ENCODE measurements around the gene RASGEF1B. TPM values are rescaled to one million over a fixed set of nuclear protein-coding genes. Genes with fewer than 3 reads are reported as not detected.

The RASGEF1B gene
- total and polyA plus RNA-seq, 2 experiments from 2014 or later = 29.1 to 53.4 TPM

DNA sequence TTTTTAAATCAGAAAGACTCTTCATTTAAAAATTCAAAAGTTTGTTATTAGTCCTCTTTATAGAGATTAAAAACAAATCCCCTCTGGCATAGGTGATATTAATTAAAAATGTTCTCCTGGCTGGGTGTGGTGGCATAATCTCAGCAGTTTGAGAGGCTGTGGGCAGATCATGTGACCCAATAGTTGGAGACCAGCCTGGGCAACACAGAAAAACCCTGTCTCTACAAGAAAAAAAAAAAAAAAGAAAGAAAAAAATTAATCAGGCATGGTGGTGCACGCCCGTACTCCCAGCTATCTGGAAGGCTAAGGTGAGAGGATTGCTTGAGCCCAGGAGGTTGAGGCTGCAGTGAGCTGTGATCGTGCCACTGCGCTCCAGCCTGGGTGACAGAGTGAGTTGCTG lies 38.9 kb downstream of the RASGEF1B start:
- no peak overlapping the region for H3K4me3 ChIP-seq
- H3K4me2 ChIP-seq = no peak overlapping the region
- H4K20me1 ChIP-seq (ENCODE audit: insufficient read depth, poor library complexity, severe bottlenecking) = no peaks in the 10 kb centered on the region
- no peak for DNase-seq (ENCODE audit: low spot score)
- H3K9me3 ChIP-seq (ENCODE audit: low read depth) = no peaks in the 10 kb centered on the region
- H3K9me2 ChIP-seq (replicated peaks; ENCODE audit: insufficient read depth) = no peaks in the 10 kb centered on the region
- 98% methylated on average over 4 of the region's 4 CpGs for WGBS (ENCODE audit: low lambda C conversion rate, missing lambda C conversion rate)
- no peaks in the 10 kb centered on the region for H3K79me2 ChIP-seq
- no peaks in the 10 kb centered on the region for H3K27me3 ChIP-seq
- H3K36me3 ChIP-seq (replicated peaks; ENCODE audit: insufficient read depth, low read depth) = no peaks in the 10 kb centered on the region
- no peak overlapping the region for H2AFZ ChIP-seq
- no peak overlapping the region for H3K27ac ChIP-seq
- H3K4me1 ChIP-seq (ENCODE audit: insufficient read depth) = no peaks in the 10 kb centered on the region
- TF ChIP-seq CTCF (IDR thresholded peaks at IDR 0.05; ENCODE audit: poor library complexity) (no peak), EZH2 (IDR thresholded peaks at IDR 0.05; ENCODE audit: borderline replicate concordance) (no peak), EZH2phosphoT487 (IDR thresholded peaks at IDR 0.05; ENCODE audit: low read depth, severe bottlenecking, unreplicated experiment) (no peak)

- no peaks in the 10 kb centered on the region for H3K9me3 ChIP-seq (ENCODE audit: low read depth)
- no peak for DNase-seq (ENCODE audit: low spot score)
- H4K20me1 ChIP-seq (ENCODE audit: insufficient read depth, poor library complexity, severe bottlenecking) = no peaks in the 10 kb centered on the region
- H3K4me2 ChIP-seq = no peak overlapping the region
- WGBS (ENCODE audit: low lambda C conversion rate, missing lambda C conversion rate) = 86% methylated on average over 1 of the region's 1 CpG
- no peaks in the 10 kb centered on the region for H3K36me3 ChIP-seq (replicated peaks; ENCODE audit: insufficient read depth, low read depth)
- H3K79me2 ChIP-seq = no peaks in the 10 kb centered on the region
- H3K27ac ChIP-seq = no peak overlapping the region
- no peaks in the 10 kb centered on the region for H3K4me1 ChIP-seq (ENCODE audit: insufficient read depth)
- no peaks in the 10 kb centered on the region for H3K9me2 ChIP-seq (replicated peaks; ENCODE audit: insufficient read depth)
- TF ChIP-seq EZH2phosphoT487 (IDR thresholded peaks at IDR 0.05; ENCODE audit: low read depth, severe bottlenecking, unreplicated experiment) (no peak), EZH2 (IDR thresholded peaks at IDR 0.05; ENCODE audit: borderline replicate concordance) (no peak), CTCF (IDR thresholded peaks at IDR 0.05; ENCODE audit: poor library complexity) (no peak)
- no peak overlapping the region for H2AFZ ChIP-seq
- no peaks in the 10 kb centered on the region for H3K27me3 ChIP-seq
- H3K4me3 ChIP-seq = no peak overlapping the region
Measured at GRCh38 chr4:81431971-81432370, 39.7 kb downstream of the RASGEF1B start.

GRCh38 chr4:81429607-81430006 lies 42.1 kb downstream of the RASGEF1B start:
- no peaks in the 10 kb centered on the region for H4K20me1 ChIP-seq (ENCODE audit: insufficient read depth, poor library complexity, severe bottlenecking)
- no peaks in the 10 kb centered on the region for H3K27me3 ChIP-seq
- no peaks in the 10 kb centered on the region for H3K9me2 ChIP-seq (replicated peaks; ENCODE audit: insufficient read depth)
- H3K4me1 ChIP-seq (ENCODE audit: insufficient read depth) = peaks cover 6% of the 10 kb centered on the region
- H3K36me3 ChIP-seq (replicated peaks; ENCODE audit: insufficient read depth, low read depth) = no peaks in the 10 kb centered on the region
- 97% methylated on average over 25 of the region's 25 CpGs for WGBS (ENCODE audit: low lambda C conversion rate, missing lambda C conversion rate)
- no peak overlapping the region for H2AFZ ChIP-seq
- no peak overlapping the region for H3K27ac ChIP-seq
- no peaks in the 10 kb centered on the region for H3K9me3 ChIP-seq (ENCODE audit: low read depth)
- H3K4me3 ChIP-seq = no peak overlapping the region
- TF ChIP-seq EZH2phosphoT487 (IDR thresholded peaks at IDR 0.05; ENCODE audit: low read depth, severe bottlenecking, unreplicated experiment) (no peak), EZH2 (IDR thresholded peaks at IDR 0.05; ENCODE audit: borderline replicate concordance) (no peak), CTCF (IDR thresholded peaks at IDR 0.05; ENCODE audit: poor library complexity) (no peak)
- no peaks in the 10 kb centered on the region for H3K79me2 ChIP-seq
- H3K4me2 ChIP-seq = no peak overlapping the region
- no peak for DNase-seq (ENCODE audit: low spot score)

GRCh38 chr4:81429031-81429430 lies 42.7 kb downstream of the RASGEF1B start:
- no peak for TF ChIP-seq EZH2 (IDR thresholded peaks at IDR 0.05; ENCODE audit: borderline replicate concordance)
- no peak for TF ChIP-seq EZH2phosphoT487 (IDR thresholded peaks at IDR 0.05; ENCODE audit: low read depth, severe bottlenecking, unreplicated experiment)
- TF ChIP-seq CTCF (IDR thresholded peaks at IDR 0.05; ENCODE audit: poor library complexity) = no peak
- H3K4me2 ChIP-seq = no peak overlapping the region
- H3K79me2 ChIP-seq = no peaks in the 10 kb centered on the region
- H3K36me3 ChIP-seq (replicated peaks; ENCODE audit: insufficient read depth, low read depth) = no peaks in the 10 kb centered on the region
- H3K4me3 ChIP-seq = no peak overlapping the region
- H3K27ac ChIP-seq = no peak overlapping the region
- no peaks in the 10 kb centered on the region for H4K20me1 ChIP-seq (ENCODE audit: insufficient read depth, poor library complexity, severe bottlenecking)
- peaks cover 10% of the 10 kb centered on the region for H3K4me1 ChIP-seq (ENCODE audit: insufficient read depth)
- no peaks in the 10 kb centered on the region for H3K9me2 ChIP-seq (replicated peaks; ENCODE audit: insufficient read depth)
- H3K9me3 ChIP-seq (ENCODE audit: low read depth) = no peaks in the 10 kb centered on the region
- DNase-seq (ENCODE audit: low spot score) = no peak
- no peaks in the 10 kb centered on the region for H3K27me3 ChIP-seq
- no peak overlapping the region for H2AFZ ChIP-seq
- 87% methylated on average over 6 of the region's 6 CpGs for WGBS (ENCODE audit: low lambda C conversion rate, missing lambda C conversion rate)
